ENCODE measurements around the gene RAB30.

GRCh38 chr11:83054001-83054400 is 17.7 kb downstream of the RAB30 start:
- TF ChIP-seq MAX (IDR thresholded peaks at IDR 0.05; ENCODE audit: insufficient read depth, insufficient read length), result no peak
- no peak for TF ChIP-seq CTCF (IDR thresholded peaks at IDR 0.05; ENCODE audit: extremely low read depth in 1 of 2, insufficient read depth in 1 of 2, low read depth in 1 of 2, low read length in 2 of 2)
- no peak for TF ChIP-seq POLR2A (IDR thresholded peaks at IDR 0.05; ENCODE audit: low read depth, low read length)
